Activated T-cell treated with anti-CD3 and anti-CD28 coated beads, Interleukin-2, amount 50 U/mL, for 24 hours (primary cell): ENCODE data around the gene ARHGDIA.

Experiments used
- DNase-seq: peaks from one replicate; pipeline ENCODE4 v3.0.0-alpha.2; 2020
- H3K27ac Mint-ChIP-seq: 2 replicates; pipeline ENCODE4 v1.8.0; 2020; ENCODE audit warnings: mild to moderate bottlenecking, mixed read lengths
- H3K27me3 Mint-ChIP-seq: 2 replicates; pipeline ENCODE4 v1.8.0; 2020; ENCODE audit warnings: mixed read lengths
- H3K36me3 Mint-ChIP-seq: 2 replicates; pipeline ENCODE4 v1.8.0; 2020; ENCODE audit warnings: low read depth, mixed read lengths
- H3K4me1 Mint-ChIP-seq: 2 replicates; pipeline ENCODE4 v1.8.0; 2020; ENCODE audit warnings: low read depth, mixed read lengths
- H3K4me3 Mint-ChIP-seq: 2 replicates; pipeline ENCODE4 v1.8.0; 2020; ENCODE audit warnings: mild to moderate bottlenecking, moderate library complexity, mixed read lengths
- H3K9me3 Mint-ChIP-seq: 2 replicates; pipeline ENCODE4 v1.8.0; 2020; ENCODE audit warnings: mixed read lengths

ARHGDIA gene

GRCh38 chr17:81839301-81839700, 31.8 kb downstream of the ARHGDIA start:
- H3K4me3 Mint-ChIP-seq, result no peak overlapping the region
- no peaks in the 10 kb centered on the region for H3K4me1 Mint-ChIP-seq
- H3K27me3 Mint-ChIP-seq, result no peaks in the 10 kb centered on the region
- H3K27ac Mint-ChIP-seq, result no peak overlapping the region
- H3K36me3 Mint-ChIP-seq, result peaks cover 32% of the 10 kb centered on the region
- no peak for DNase-seq
- H3K9me3 Mint-ChIP-seq, result no peaks in the 10 kb centered on the region

DNA sequence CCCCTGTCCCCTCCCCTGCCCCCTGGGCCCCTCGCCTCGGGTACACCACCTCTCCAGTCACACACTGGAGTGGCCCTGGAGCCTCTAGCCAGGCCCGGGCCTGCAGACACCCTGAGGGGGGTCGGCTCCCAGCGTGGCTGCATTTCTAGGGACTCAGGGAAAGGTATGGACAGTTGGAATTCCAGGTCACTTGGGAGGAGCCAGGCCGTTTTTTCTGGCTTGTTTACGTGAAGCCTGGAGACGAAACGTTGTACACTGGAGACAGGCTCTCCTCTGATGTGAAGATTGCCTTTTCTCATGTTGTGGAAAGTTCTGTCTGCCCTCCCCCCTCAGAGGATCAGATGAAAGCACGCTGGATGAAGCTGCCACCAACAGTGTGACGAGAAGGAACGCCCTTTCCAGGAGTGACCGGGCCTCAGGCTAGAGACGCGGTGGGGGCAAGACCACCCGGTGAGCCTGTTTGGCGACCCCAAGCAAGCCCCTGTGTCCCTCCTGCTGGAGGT, 32.3 kb downstream of the ARHGDIA start:
- Mint-ChIP-seq H3K36me3 (peaks cover 29% of the 10 kb centered on the region), H3K9me3 (no peaks in the 10 kb centered on the region), H3K4me3 (no peak overlapping the region), H3K27me3 (no peaks in the 10 kb centered on the region), H3K27ac (no peak overlapping the region), H3K4me1 (peaks cover 2% of the 10 kb centered on the region)
- DNase-seq, result no peak

GRCh38 chr17:81837641-81838040, 33.5 kb downstream of the ARHGDIA start:
- DNase-seq, result no peak
- Mint-ChIP-seq H3K9me3 (no peaks in the 10 kb centered on the region), H3K27ac (no peak overlapping the region), H3K27me3 (no peaks in the 10 kb centered on the region), H3K36me3 (peaks cover 20% of the 10 kb centered on the region), H3K4me1 (peaks cover 4% of the 10 kb centered on the region), H3K4me3 (no peak overlapping the region)

DNA sequence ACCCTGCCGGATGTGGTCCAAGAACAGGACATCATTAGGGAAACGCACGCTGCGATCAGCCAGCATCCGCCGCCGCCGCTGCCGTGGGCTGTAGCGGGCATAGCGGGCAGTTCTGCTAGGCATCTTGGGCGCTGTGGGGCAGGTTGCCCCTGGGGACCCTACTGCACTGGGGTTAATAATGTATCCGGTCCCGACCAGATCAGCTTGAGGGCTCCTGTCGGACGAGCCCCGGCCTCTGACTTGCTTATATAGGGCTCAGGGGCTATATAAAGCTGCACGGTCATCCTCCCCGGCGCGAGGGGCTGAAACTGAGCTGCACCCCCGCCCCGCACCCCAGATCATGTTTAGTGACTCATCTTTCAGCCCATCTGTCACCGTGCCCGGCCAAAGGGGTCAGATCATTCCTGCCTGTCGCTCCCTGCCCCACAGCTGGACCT, 36.3 kb downstream of the ARHGDIA start, which contains the start of gene PPP1R27:
TSS of gene PPP1R27 (minus strand) at position 220 of the 437 bp plus-strand sequence. CDS start at position 123, 97 bp downstream.
- H3K27me3 Mint-ChIP-seq, result no peaks in the 10 kb centered on the region
- peaks cover 24% of the 10 kb centered on the region for H3K4me1 Mint-ChIP-seq
- H3K36me3 Mint-ChIP-seq, result peaks cover 25% of the 10 kb centered on the region
- peak within 1 kb of the TSS; percentile 88 for H3K4me3 Mint-ChIP-seq
- H3K27ac Mint-ChIP-seq, result peak within 1 kb of the TSS; percentile 94
- no peaks in the 10 kb centered on the region for H3K9me3 Mint-ChIP-seq
- no peak for DNase-seq

DNA sequence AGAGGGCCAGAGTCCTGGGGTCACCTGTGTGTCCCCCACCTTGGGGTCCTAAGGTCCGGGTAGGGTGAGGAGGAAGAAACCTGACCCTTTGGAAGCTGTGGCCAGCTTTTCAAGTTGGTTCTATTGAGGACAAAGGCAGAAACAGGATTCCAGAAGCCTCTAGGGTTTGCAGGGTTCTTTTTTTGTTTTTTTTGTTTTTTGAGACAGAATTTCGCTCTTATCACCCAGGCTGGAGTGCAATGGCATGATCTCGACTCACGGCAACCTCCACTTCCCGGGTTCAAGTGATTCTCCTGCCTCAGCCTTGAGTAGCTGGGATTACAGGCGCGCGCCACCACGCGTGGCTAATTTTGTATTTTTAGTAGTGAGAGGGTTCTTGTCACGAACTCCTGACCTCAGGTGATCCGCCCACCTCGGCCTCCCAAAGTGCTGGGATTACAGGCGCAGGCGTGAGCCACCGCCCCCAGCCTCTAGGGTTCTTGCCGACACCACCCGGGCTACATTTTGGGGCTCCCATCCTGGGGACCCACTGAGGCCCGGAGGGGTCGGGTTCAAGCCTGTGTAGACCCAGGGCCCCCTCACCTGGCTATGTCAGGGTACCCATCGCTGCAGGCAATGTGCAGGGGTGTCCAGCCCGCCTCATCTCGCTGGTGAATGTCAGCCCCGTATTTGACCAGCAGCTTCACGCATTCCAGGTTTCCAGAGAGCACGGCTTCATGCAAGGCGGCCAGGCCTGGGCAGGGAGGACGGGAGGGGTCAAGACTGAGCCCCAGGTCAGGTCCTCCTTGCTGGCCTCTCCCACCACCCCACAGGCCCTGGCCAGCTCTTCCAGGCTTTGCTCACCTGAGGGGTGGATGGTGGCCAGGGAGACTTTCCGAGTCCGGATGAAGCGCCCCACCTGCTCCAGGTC, 37.0 kb downstream of the ARHGDIA start:
- Mint-ChIP-seq H3K4me3 (peak overlapping the region; percentile 88), H3K36me3 (peaks cover 30% of the 10 kb centered on the region), H3K27me3 (no peaks in the 10 kb centered on the region), H3K4me1 (peaks cover 30% of the 10 kb centered on the region), H3K27ac (peak overlapping the region; percentile 94), H3K9me3 (no peaks in the 10 kb centered on the region)
- no peak for DNase-seq

DNA sequence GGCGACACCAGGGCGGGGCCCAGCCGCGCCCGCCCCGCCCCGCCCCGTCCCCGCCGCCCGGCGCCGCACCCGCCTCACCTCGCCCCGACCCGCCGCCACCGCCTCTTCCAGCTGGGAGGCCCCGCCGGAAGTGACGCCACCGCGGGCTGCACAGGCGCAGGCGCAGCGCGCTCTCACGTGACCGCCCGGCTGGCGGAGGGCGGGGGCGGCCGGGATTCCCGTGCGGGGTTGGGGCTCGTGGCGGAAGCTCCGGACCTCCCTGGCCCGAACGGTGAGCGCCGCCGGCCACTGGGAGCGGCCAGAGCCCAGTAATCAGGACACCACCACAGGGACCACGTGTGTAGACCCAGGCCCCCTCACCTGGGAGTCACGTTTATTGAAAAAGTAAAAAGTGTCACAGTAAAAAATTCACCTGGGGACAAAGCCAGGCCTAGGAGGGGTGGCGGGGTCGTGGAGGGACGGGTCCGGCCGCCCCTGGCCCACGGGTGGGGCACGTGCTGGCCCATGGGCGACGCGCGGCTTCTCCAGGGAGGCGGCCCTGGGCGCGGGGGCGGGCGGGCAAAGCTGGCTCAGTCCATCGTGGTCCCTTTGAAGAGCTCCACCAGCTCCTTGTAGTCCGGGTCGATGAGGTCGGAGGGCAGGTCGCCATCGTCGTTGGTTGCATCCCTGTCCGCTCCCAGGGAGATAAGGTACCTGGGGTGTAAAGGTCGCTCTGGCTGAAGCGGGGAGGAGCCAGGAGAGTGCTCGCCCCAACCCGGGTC, 37.8 kb downstream of the ARHGDIA start, which contains the start of gene MCRIP1:
TSS of gene MCRIP1 (minus strand) at position 132 of the 761 bp plus-strand sequence. CDS start 8,785 bp downstream, outside the sequence.
- Mint-ChIP-seq H3K36me3 (peaks cover 30% of the 10 kb centered on the region), H3K4me1 (peaks cover 33% of the 10 kb centered on the region), H3K27ac (peak within 1 kb of the TSS; percentile 96), H3K9me3 (no peaks in the 10 kb centered on the region), H3K27me3 (no peaks in the 10 kb centered on the region), H3K4me3 (peak within 1 kb of the TSS; percentile 92)
- DNase-seq, result peak; percentile 98

DNA sequence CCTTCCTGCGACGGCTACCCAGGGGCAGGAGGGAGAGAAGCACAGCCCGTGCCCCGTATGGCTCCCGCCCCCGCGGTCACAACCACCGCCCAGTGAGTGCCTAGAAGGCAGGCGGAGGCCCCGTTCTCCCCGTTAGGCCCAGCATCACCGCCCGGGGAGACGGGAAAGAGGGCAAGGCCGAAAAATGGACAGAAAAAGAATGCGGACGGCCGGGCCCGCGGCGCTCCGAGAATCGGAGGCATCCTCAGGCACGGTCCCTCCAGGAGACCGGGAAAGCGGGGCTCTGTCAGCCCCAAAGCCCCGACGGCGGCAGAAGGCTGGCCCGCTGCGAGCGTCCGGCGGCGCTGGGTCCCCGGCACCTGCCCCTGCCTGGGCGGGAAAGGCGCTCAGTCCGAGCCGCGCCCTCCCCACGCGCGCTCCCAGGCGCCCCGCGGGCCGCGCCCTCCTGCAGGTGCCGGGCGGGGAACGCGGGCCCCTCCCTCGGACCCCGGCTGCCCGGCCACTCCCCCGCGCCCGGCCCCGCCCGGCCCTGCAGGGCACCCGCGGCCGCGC, 38.5 kb downstream of the ARHGDIA start:
- DNase-seq, result no peak
- H3K36me3 Mint-ChIP-seq, result peaks cover 30% of the 10 kb centered on the region
- peaks cover 34% of the 10 kb centered on the region for H3K4me1 Mint-ChIP-seq
- H3K27ac Mint-ChIP-seq, result peak overlapping the region; percentile 96
- peak overlapping the region; percentile 92 for H3K4me3 Mint-ChIP-seq
- no peaks in the 10 kb centered on the region for H3K27me3 Mint-ChIP-seq
- no peaks in the 10 kb centered on the region for H3K9me3 Mint-ChIP-seq

DNA sequence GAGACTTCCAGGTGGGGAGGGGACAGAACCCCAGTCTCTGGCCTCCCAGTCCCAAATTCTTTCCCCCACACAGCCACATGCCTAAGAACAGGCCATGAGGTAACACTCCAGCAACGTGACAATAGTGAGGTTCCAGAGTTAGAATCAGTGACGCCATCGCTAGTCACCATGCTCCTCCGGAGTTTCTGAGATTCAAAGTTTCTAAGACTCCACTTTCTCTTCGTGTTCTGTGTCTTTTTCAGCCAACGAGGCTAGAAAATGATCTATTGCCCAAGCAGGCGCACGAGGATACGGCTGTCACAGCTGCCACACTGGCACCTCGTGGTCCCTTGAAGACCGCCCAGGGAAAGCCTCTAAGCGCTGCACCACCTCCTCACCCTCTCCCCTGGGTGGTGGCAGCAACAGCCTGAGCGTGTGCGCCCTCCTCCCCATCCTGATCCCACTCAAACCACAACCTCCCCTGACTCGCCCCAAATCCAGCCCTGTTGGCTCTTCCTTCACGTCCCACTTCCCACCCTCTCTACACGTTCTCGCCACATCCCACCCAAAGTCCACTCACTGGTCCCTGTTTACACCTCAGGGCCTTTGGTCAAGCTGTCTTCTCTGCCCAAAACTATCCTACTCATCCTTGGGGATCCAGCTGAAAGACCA, 39.1 kb downstream of the ARHGDIA start:
- peak; percentile 77 for DNase-seq
- Mint-ChIP-seq H3K27me3 (no peaks in the 10 kb centered on the region), H3K4me1 (peaks cover 34% of the 10 kb centered on the region), H3K36me3 (peaks cover 30% of the 10 kb centered on the region), H3K9me3 (no peaks in the 10 kb centered on the region), H3K4me3 (peak overlapping the region; percentile 92), H3K27ac (peak overlapping the region; percentile 96)

DNA sequence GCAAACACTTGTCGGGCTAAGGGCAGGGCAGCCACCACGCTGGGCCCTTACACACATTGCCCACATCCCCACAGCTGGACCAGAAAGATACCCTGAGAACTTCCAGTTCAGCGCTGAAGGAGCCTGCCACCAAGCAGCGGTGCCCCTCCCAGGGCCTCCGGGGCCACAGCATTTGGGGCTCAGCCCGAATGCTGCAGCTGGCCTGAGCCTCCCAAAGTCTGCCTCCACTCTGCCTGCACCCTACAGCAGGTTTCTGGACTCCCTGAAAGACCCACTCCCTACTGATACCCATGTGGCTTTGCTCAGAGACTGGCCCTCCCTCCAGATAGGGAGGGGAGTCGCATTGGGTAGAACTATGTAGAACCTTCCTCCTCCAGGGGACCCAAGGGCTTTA, 39.6 kb downstream of the ARHGDIA start:
- peak overlapping the region; percentile 92 for H3K4me3 Mint-ChIP-seq
- H3K27me3 Mint-ChIP-seq, result no peaks in the 10 kb centered on the region
- peaks cover 30% of the 10 kb centered on the region for H3K36me3 Mint-ChIP-seq
- peak; percentile 66 for DNase-seq
- H3K9me3 Mint-ChIP-seq, result no peaks in the 10 kb centered on the region
- peak overlapping the region; percentile 96 for H3K27ac Mint-ChIP-seq
- H3K4me1 Mint-ChIP-seq, result peaks cover 34% of the 10 kb centered on the region

- Mint-ChIP-seq H3K27me3 (no peaks in the 10 kb centered on the region), H3K4me1 (peaks cover 39% of the 10 kb centered on the region), H3K4me3 (no peak overlapping the region), H3K27ac (peak overlapping the region; percentile 20), H3K36me3 (peaks cover 26% of the 10 kb centered on the region), H3K9me3 (no peaks in the 10 kb centered on the region)
- DNase-seq, result no peak
Observed at GRCh38 chr17:81829858-81830257, 41.3 kb downstream of the ARHGDIA start.

DNA sequence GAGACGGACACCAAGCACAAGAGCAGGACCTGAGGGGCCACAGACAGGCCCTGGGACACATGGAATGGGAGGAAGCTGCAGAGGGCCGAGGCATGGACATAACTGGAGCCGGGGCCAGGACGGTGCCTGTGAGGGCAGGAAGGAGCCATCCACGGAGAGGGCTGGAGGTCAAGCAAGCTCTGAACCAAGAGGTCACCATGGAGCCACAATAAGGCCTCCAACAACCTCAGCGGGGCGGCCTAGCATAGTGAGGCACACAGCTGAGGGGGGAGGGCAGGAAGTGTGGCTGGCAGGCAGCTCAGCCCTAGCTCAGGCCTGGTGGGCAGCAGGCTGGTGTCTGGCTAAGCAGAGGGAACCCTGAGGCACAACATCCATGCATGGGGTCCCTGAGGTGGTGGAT, 42.5 kb downstream of the ARHGDIA start:
- peaks cover 35% of the 10 kb centered on the region for H3K4me1 Mint-ChIP-seq
- H3K36me3 Mint-ChIP-seq, result peaks cover 27% of the 10 kb centered on the region
- no peak for DNase-seq
- no peak overlapping the region for H3K4me3 Mint-ChIP-seq
- no peaks in the 10 kb centered on the region for H3K9me3 Mint-ChIP-seq
- H3K27me3 Mint-ChIP-seq, result no peaks in the 10 kb centered on the region
- H3K27ac Mint-ChIP-seq, result peak overlapping the region; percentile 55

- Mint-ChIP-seq H3K4me3 (no peak overlapping the region), H3K27me3 (no peaks in the 10 kb centered on the region), H3K4me1 (peaks cover 23% of the 10 kb centered on the region), H3K9me3 (no peaks in the 10 kb centered on the region), H3K27ac (no peak overlapping the region), H3K36me3 (peaks cover 19% of the 10 kb centered on the region)
- no peak for DNase-seq
Observed at GRCh38 chr17:81825841-81826466, 45.2 kb downstream of the ARHGDIA start.

GRCh38 chr17:81824595-81824994, 46.5 kb downstream of the ARHGDIA start:
- Mint-ChIP-seq H3K4me3 (no peak overlapping the region), H3K4me1 (peaks cover 14% of the 10 kb centered on the region), H3K27me3 (no peaks in the 10 kb centered on the region), H3K9me3 (no peaks in the 10 kb centered on the region), H3K27ac (no peak overlapping the region), H3K36me3 (peaks cover 14% of the 10 kb centered on the region)
- no peak for DNase-seq
